ENCODE measurements around the gene GPATCH8. TPM values are rescaled to one million over a fixed set of nuclear protein-coding genes. Genes with fewer than 3 reads are reported as not detected.

GPATCH8 gene
- total and polyA plus RNA-seq, 2 donors (not counting 1 experiment from before 2014, with no cell fraction given) = 13.7 to 19.3 TPM

DNA sequence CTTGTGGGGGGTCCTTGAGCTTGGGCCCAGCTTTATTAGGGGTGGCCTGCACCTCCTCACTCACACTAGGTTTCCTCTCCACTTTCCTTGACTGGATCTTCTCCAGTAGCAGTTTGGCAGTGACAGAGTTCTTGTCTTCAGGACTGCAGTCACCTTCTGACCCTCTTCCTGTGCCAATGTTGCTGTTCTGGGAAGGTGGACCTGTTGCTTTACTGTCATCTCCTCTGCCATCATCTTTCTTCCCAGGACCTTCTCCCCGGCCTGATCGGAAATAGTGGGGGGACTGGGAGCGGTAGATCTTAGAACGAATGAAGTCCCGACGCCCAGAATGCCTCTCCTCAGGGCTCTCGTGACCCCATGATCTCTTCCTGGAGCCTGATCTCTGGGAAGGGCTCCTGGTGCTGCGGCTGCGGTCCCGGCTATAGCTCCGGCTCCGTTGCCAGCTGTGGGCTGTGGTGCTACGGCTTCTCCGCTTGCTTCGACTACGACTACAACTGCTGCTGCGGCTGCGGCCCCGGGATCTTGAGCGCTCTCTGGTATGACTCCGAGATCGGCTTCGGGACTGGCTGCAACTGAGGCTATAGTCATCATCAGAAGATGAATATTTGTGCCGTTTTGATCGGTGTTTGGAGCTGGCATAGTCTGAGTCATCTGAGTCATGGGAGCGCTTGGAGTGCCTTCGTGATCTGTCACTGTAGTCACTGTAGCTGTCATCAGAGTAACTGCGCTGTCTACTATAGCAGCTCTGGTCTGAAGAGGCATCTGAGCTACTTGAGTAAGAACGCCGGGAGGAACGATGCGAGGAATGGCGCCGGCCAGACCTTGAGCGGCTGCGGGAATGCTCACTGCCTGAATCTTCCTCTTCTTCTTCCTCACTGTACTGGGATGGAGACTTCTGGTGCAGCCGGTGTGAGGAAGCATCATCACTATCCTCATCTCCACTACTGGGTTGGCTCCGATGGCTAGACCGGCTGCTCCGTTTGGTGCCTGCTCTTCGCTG, 104.2 kb downstream of the GPATCH8 start:
- no peak overlapping the region for H3K4me2 ChIP-seq (ENCODE audit: extremely low read depth, insufficient read depth, low read length)
- H3K36me3 ChIP-seq (ENCODE audit: control insufficient read depth, insufficient read depth, low read length) = peaks cover 19% of the 10 kb centered on the region
- no peak overlapping the region for H2AFZ ChIP-seq (ENCODE audit: low read length)
- DNase-seq (ENCODE audit: low read depth in 2 of 2) = peak in 1 of 2 donors; percentile 27
- H3K27ac ChIP-seq (ENCODE audit: insufficient read depth, low read length) = no peak overlapping the region
- no peaks in the 10 kb centered on the region for H3K27me3 ChIP-seq (ENCODE audit: control insufficient read depth, insufficient read depth, low read length)
- TF ChIP-seq, protein P1, sequence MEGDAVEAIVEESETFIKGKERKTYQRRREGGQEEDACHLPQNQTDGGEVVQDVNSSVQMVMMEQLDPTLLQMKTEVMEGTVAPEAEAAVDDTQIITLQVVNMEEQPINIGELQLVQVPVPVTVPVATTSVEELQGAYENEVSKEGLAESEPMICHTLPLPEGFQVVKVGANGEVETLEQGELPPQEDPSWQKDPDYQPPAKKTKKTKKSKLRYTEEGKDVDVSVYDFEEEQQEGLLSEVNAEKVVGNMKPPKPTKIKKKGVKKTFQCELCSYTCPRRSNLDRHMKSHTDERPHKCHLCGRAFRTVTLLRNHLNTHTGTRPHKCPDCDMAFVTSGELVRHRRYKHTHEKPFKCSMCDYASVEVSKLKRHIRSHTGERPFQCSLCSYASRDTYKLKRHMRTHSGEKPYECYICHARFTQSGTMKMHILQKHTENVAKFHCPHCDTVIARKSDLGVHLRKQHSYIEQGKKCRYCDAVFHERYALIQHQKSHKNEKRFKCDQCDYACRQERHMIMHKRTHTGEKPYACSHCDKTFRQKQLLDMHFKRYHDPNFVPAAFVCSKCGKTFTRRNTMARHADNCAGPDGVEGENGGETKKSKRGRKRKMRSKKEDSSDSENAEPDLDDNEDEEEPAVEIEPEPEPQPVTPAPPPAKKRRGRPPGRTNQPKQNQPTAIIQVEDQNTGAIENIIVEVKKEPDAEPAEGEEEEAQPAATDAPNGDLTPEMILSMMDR (conservative IDR thresholded peaks at IDR 0.05 in 1 of 2, IDR thresholded peaks at IDR 0.05 in 1 of 2; ENCODE audit: low read depth in 1 of 2, low read length in 2 of 2) = no peak
- TF ChIP-seq EZH2 (IDR thresholded peaks at IDR 0.05; ENCODE audit: low read length, missing control alignments) = no peak
- no peak overlapping the region for H3K9ac ChIP-seq (ENCODE audit: insufficient read depth, low read length)
- no peaks in the 10 kb centered on the region for H3K79me2 ChIP-seq (ENCODE audit: control insufficient read depth, insufficient read depth, low read length)
- H3K4me3 ChIP-seq (replicated peaks in 1 of 4; ENCODE audit: control extremely low read depth in 1 of 4, insufficient read depth in 1 of 4, low read depth in 3 of 4, low read length in 4 of 4) = no peak overlapping the region
- H3K4me1 ChIP-seq (ENCODE audit: control insufficient read depth, extremely low read depth, insufficient read depth, low read length) = no peaks in the 10 kb centered on the region
- H3K9me3 ChIP-seq (ENCODE audit: control insufficient read depth, insufficient read depth, low read depth, low read length) = no peaks in the 10 kb centered on the region
- no peaks in the 10 kb centered on the region for H4K20me1 ChIP-seq (ENCODE audit: control insufficient read depth, extremely low read depth, insufficient read depth, low read length)

DNA sequence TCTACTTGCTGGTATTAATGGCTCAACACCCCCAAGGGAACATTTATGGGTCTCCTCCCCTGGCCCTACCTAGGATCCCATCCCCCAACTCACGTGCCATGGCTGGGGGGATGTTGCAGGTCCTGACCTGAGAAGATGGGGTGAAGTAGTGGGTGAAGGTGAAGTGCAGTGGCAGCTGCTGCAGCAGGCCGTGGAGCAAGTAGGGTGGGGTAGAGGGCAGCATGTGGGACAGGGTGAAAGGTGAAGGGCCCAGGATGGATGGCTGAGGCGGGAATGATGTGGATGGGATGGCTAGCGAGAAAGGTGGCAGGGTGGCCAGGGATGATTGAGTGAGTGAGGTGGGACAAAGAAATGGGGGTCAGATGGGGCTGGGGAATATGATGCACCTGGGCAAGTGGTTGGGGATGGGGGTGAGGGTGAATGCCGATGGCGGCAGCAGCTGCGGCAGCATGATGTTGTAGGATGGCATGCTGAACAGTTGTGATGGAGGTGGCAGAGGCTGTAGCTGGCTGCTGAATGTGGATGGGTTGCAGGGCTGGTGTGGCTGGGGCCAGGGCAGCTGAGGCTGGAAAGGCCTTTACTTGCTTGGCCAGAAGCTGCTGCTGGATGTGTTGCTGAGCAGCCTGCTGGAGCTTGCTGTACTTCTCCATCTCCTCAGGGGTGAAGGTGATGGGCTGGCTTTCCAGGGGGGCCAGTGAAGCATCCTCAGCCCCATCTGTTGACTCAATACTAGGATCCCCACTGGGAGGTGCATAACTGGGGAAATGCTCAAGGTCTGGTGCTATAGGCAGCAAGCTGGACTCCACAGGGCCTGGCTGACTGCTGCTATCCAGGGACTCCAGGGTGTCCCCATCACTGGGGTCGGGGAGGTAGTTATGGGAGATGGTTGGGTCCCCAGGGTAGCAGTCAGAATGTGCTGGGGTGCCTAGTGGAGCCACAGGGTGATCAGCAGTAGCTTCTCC, 105.4 kb downstream of the GPATCH8 start:
- H3K27me3 ChIP-seq (ENCODE audit: control insufficient read depth, insufficient read depth, low read length) = no peaks in the 10 kb centered on the region
- H3K9ac ChIP-seq (ENCODE audit: insufficient read depth, low read length) = no peak overlapping the region
- H2AFZ ChIP-seq (ENCODE audit: low read length) = no peak overlapping the region
- no peak overlapping the region for H3K27ac ChIP-seq (ENCODE audit: insufficient read depth, low read length)
- TF ChIP-seq EZH2 (IDR thresholded peaks at IDR 0.05; ENCODE audit: low read length, missing control alignments) = no peak
- TF ChIP-seq, protein P1 (conservative IDR thresholded peaks at IDR 0.05 in 1 of 2, IDR thresholded peaks at IDR 0.05 in 1 of 2; ENCODE audit: low read depth in 1 of 2, low read length in 2 of 2) = no peak
- H3K36me3 ChIP-seq (ENCODE audit: control insufficient read depth, insufficient read depth, low read length) = peaks cover 19% of the 10 kb centered on the region
- H3K4me3 ChIP-seq (replicated peaks in 1 of 4; ENCODE audit: control extremely low read depth in 1 of 4, insufficient read depth in 1 of 4, low read depth in 3 of 4, low read length in 4 of 4) = no peak overlapping the region
- H3K4me2 ChIP-seq (ENCODE audit: extremely low read depth, insufficient read depth, low read length) = no peak overlapping the region
- H3K79me2 ChIP-seq (ENCODE audit: control insufficient read depth, insufficient read depth, low read length) = no peaks in the 10 kb centered on the region
- DNase-seq (ENCODE audit: low read depth in 2 of 2) = no peak
- no peaks in the 10 kb centered on the region for H3K4me1 ChIP-seq (ENCODE audit: control insufficient read depth, extremely low read depth, insufficient read depth, low read length)
- H4K20me1 ChIP-seq (ENCODE audit: control insufficient read depth, extremely low read depth, insufficient read depth, low read length) = no peaks in the 10 kb centered on the region
- H3K9me3 ChIP-seq (ENCODE audit: control insufficient read depth, insufficient read depth, low read depth, low read length) = no peaks in the 10 kb centered on the region

DNA sequence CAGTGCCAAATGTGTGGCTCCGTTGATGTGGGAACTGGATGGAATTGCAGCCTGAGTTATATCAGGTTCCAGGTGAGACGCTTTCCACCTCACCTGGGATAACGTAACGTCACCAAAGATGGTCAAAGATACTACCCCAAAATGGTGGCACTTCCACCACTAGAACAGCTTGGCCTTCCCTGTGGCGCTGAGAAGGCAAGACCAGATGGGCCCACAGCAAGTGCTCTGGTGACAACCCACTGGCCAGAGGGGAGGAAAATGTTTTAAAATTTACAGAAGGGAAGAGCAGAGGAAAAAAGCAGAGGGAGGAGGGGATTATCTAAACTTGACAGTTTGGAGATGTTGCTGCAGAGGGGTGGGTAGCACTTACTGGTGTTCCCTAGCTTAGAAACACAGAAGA, 106.3 kb downstream of the GPATCH8 start:
- H3K9me3 ChIP-seq (ENCODE audit: control insufficient read depth, insufficient read depth, low read depth, low read length) = no peaks in the 10 kb centered on the region

More for the DNA sequence above, 106.3 kb downstream of the GPATCH8 start:
- DNase-seq (ENCODE audit: low read depth in 2 of 2) = no peak
- Histone ChIP-seq H3K4me2 (ENCODE audit: extremely low read depth, insufficient read depth, low read length) (no peak overlapping the region), H2AFZ (ENCODE audit: low read length) (no peak overlapping the region), H3K27ac (ENCODE audit: insufficient read depth, low read length) (no peak overlapping the region), H4K20me1 (ENCODE audit: control insufficient read depth, extremely low read depth, insufficient read depth, low read length) (no peaks in the 10 kb centered on the region), H3K36me3 (ENCODE audit: control insufficient read depth, insufficient read depth, low read length) (peaks cover 19% of the 10 kb centered on the region), H3K79me2 (ENCODE audit: control insufficient read depth, insufficient read depth, low read length) (no peaks in the 10 kb centered on the region), H3K4me1 (ENCODE audit: control insufficient read depth, extremely low read depth, insufficient read depth, low read length) (no peaks in the 10 kb centered on the region), H3K4me3 (replicated peaks in 1 of 4; ENCODE audit: control extremely low read depth in 1 of 4, insufficient read depth in 1 of 4, low read depth in 3 of 4, low read length in 4 of 4) (no peak overlapping the region), H3K27me3 (ENCODE audit: control insufficient read depth, insufficient read depth, low read length) (no peaks in the 10 kb centered on the region), H3K9ac (ENCODE audit: insufficient read depth, low read length) (no peak overlapping the region)
- TF ChIP-seq, protein P1 (conservative IDR thresholded peaks at IDR 0.05 in 1 of 2, IDR thresholded peaks at IDR 0.05 in 1 of 2; ENCODE audit: low read depth in 1 of 2, low read length in 2 of 2) = no peak
- TF ChIP-seq EZH2 (IDR thresholded peaks at IDR 0.05; ENCODE audit: low read length, missing control alignments) = no peak

Measured in fibroblast of lung (primary cell).